Activated CD4-positive, alpha-beta T cell treated with anti-CD3 and anti-CD28 coated beads for 36 hours (primary cell): Measurements from ENCODE around the gene JAML. TPM values are rescaled to one million over a fixed set of nuclear protein-coding genes. Genes with fewer than 3 reads are reported as not detected.

Experiments
- ATAC-seq: fragments of 200-7000 bp; cut with Tn5 transposase; one replicate; pipeline ENCODE4 v1.10.0; 2021; ENCODE audit warnings: mild to moderate bottlenecking, moderate library complexity
- CTCF ChIA-PET: fragments of 350-600 bp; sonication (Branson Sonifier 250); formaldehyde crosslinking; loops from one replicate; lab custom pipeline; 2021; ENCODE audit warnings: antibody characterized with exemption; lab: Charles Lee
- POLR2A ChIA-PET: fragments of 350-600 bp; sonication (Branson Sonifier 250); formaldehyde crosslinking; loops from one replicate; lab custom pipeline; 2021; ENCODE audit warnings: antibody characterized with exemption, inconsistent platforms; lab: Charles Lee
- DNase-seq: peaks from one replicate; pipeline ENCODE4 v3.0.0-alpha.2; 2020
- H3K27ac Mint-ChIP-seq: one replicate; pipeline ENCODE4 v1.8.0; 2021; ENCODE audit warnings: mixed read lengths
- H3K27me3 Mint-ChIP-seq: one replicate; pipeline ENCODE4 v1.8.0; 2021; ENCODE audit warnings: mixed read lengths
- H3K36me3 Mint-ChIP-seq: one replicate; pipeline ENCODE4 v1.8.0; 2021; ENCODE audit warnings: low read depth, mixed read lengths
- H3K4me1 Mint-ChIP-seq: one replicate; pipeline ENCODE4 v1.8.0; 2021; ENCODE audit warnings: mixed read lengths
- H3K4me3 Mint-ChIP-seq: one replicate; pipeline ENCODE4 v1.8.0; 2021; ENCODE audit warnings: mild to moderate bottlenecking, moderate library complexity, mixed read lengths
- H3K9me3 Mint-ChIP-seq: one replicate; pipeline ENCODE4 v1.8.0; 2021; ENCODE audit warnings: low read depth, mixed read lengths
- intact Hi-C, 2 experiments: fragments of 100-400 bp; cut with DNase I in 1 of 2; cut with micrococcal nuclease in 1 of 2; formaldehyde crosslinking; loops; one replicate each; pipeline versions ENCODE4 v1.14.2 to v1.15.1; 2022 to 2024; cut with DNase I, micrococcal nuclease
- total RNA-seq, 2 experiments: library from RNA; stranded (reverse); gene quantifications; one replicate each; pipeline ENCODE4 v1.2.3, GENCODE V29; 2021

JAML gene
- total RNA-seq, 2 experiments from 2014 or later, result 168 to 193 TPM

- H3K4me1 Mint-ChIP-seq, result peaks cover 42% of the 10 kb centered on the region
Measured at GRCh38 chr11:118258410-118258809, 33.6 kb upstream of the JAML start.

GRCh38 chr11:118252688-118253087, 27.9 kb upstream of the JAML start:
- no peaks in the 10 kb centered on the region for H3K27me3 Mint-ChIP-seq
- H3K4me3 Mint-ChIP-seq, result peak overlapping the region; percentile 82
- POLR2A ChIA-PET, result interaction anchor here (2.1 kb wide), 1 partner anchor 28 kb away, joined by 7 read pairs; the partner anchor contains the start of gene JAML
- DNase-seq (no peak), ATAC-seq (no peak)
- H3K27ac Mint-ChIP-seq, result peak overlapping the region; percentile 96
- CTCF ChIA-PET, result interaction anchor here (1.0 to 2.1 kb wide), 8 partner anchors 9 to 55 kb away, joined by 3 to 13 read pairs (median 4); partner anchors contain the start of gene JAML
- intact Hi-C loops, result loop anchor here in 1 of 2 experiments (1.0 to 2.0 kb wide), 2 partner anchors 35 to 148 kb away; partner anchors contain the start of gene ATP5MG
- H3K4me1 Mint-ChIP-seq, result peaks cover 29% of the 10 kb centered on the region
- peaks cover 1% of the 10 kb centered on the region for H3K9me3 Mint-ChIP-seq
- peaks cover 36% of the 10 kb centered on the region for H3K36me3 Mint-ChIP-seq

More at GRCh38 chr11:118258410-118258809, 33.6 kb upstream of the JAML start:
- Mint-ChIP-seq H3K36me3 (peaks cover 70% of the 10 kb centered on the region), H3K4me3 (no peak overlapping the region), H3K27ac (no peak overlapping the region), H3K27me3 (no peaks in the 10 kb centered on the region), H3K9me3 (peaks cover 3% of the 10 kb centered on the region)
- DNase-seq, result peak; percentile 33
- intact Hi-C loops, result loop anchor here in 1 of 2 experiments (2.0 kb wide), 1 partner anchor 32 kb away; no protein-coding TSS in a partner anchor
- ChIA-PET CTCF (interaction anchor here (0.6 to 2.7 kb wide), 6 partner anchors 19 to 60 kb away, joined by 5 to 10 read pairs (median 6); no protein-coding TSS in a partner anchor), POLR2A (no interaction called here)
- peak; percentile 70 for ATAC-seq

GRCh38 chr11:118251858-118252652, 27.2 kb upstream of the JAML start, which contains the start of gene MPZL3:
Gene MPZL3 (minus strand): TSS chr11:118252365. CDS start chr11:118252294, 71 bp downstream.
- H3K4me1 Mint-ChIP-seq, result peaks cover 36% of the 10 kb centered on the region
- intact Hi-C loops, result loop anchor here (1.0 to 2.0 kb wide), 3 partner anchors 28 to 149 kb away; partner anchors contain the start of gene ATP5MG (in 1 of the 2)
- H3K27me3 Mint-ChIP-seq, result no peaks in the 10 kb centered on the region
- H3K36me3 Mint-ChIP-seq, result peaks cover 39% of the 10 kb centered on the region
- H3K9me3 Mint-ChIP-seq, result peaks cover 3% of the 10 kb centered on the region
- ATAC-seq (peak; percentile 65), DNase-seq (peak; percentile 90)
- peak within 1 kb of the TSS; percentile 96 for H3K27ac Mint-ChIP-seq
- peak within 1 kb of the TSS; percentile 82 for H3K4me3 Mint-ChIP-seq
- ChIA-PET CTCF (interaction anchor here (0.7 to 2.1 kb wide), 13 partner anchors 9 to 98 kb away, joined by 3 to 13 read pairs (median 4); partner anchors contain the start of gene JAML), POLR2A (interaction anchor here (0.5 to 2.1 kb wide), 5 partner anchors 10 to 592 kb away, joined by 3 to 10 read pairs (median 7); partner anchors contain the start of genes CD3D and JAML)

- DNase-seq, result no peak
- CTCF ChIA-PET, result interaction anchor here (0.7 to 1.9 kb wide), 9 partner anchors 20 to 109 kb away, joined by 4 to 10 read pairs (median 6); partner anchors contain the start of gene JAML
- no peaks in the 10 kb centered on the region for H3K27me3 Mint-ChIP-seq
- ATAC-seq, result peak; percentile 69
- peak overlapping the region; percentile 78 for H3K27ac Mint-ChIP-seq
- H3K36me3 Mint-ChIP-seq, result peaks cover 48% of the 10 kb centered on the region
- H3K4me3 Mint-ChIP-seq, result peak overlapping the region; percentile 11
- POLR2A ChIA-PET, result interaction anchor here (1.2 kb wide), 2 partner anchors 14 to 23 kb away, joined by 3 to 5 read pairs; partner anchors contain the start of gene JAML
- H3K4me1 Mint-ChIP-seq, result peaks cover 71% of the 10 kb centered on the region
- H3K9me3 Mint-ChIP-seq, result peaks cover 3% of the 10 kb centered on the region
- intact Hi-C loops, result loop anchor here in 1 of 2 experiments (5.0 kb wide), 1 partner anchor 430 kb away; no protein-coding TSS in a partner anchor
Measured at GRCh38 chr11:118247041-118247440, 22.2 kb upstream of the JAML start.

GRCh38 chr11:118245936-118246562, 21.2 kb upstream of the JAML start:
- ATAC-seq (no peak), DNase-seq (no peak)
- Mint-ChIP-seq H3K36me3 (peaks cover 50% of the 10 kb centered on the region), H3K4me3 (no peak overlapping the region), H3K27ac (peak overlapping the region; percentile 94), H3K27me3 (no peaks in the 10 kb centered on the region), H3K9me3 (peaks cover 3% of the 10 kb centered on the region), H3K4me1 (peaks cover 78% of the 10 kb centered on the region)
- ChIA-PET POLR2A (interaction anchor here (0.7 kb wide), 1 partner anchor 13 kb away, joined by 4 read pairs; no protein-coding TSS in a partner anchor), CTCF (interaction anchor here (0.7 to 1.9 kb wide), 9 partner anchors 9 to 49 kb away, joined by 3 to 10 read pairs (median 4); partner anchors contain the start of gene JAML)
- intact Hi-C loops, result loop anchor here in 1 of 2 experiments (5.0 kb wide), 1 partner anchor 429 kb away; no protein-coding TSS in a partner anchor

GRCh38 chr11:118243993-118244762, 19.4 kb upstream of the JAML start:
- ChIA-PET POLR2A (interaction anchor here (0.8 kb wide), 1 partner anchor 46 kb away, joined by 3 read pairs; no protein-coding TSS in a partner anchor), CTCF (interaction anchor here (0.6 to 1.2 kb wide), 6 partner anchors 24 to 395 kb away, joined by 3 to 4 read pairs (median 4); no protein-coding TSS in a partner anchor)
- no peak for ATAC-seq
- DNase-seq, result no peak
- intact Hi-C loops, result loop anchor here (5.0 kb wide), 5 partner anchors 63 to 328 kb away; partner anchors contain the start of genes ARCN1 (in 1 of the 2), CD3D (in 1 of the 2) and CD3G (in 1 of the 2)
- Mint-ChIP-seq H3K9me3 (peaks cover 3% of the 10 kb centered on the region), H3K27ac (peak overlapping the region; percentile 94), H3K4me1 (peaks cover 81% of the 10 kb centered on the region), H3K4me3 (peak overlapping the region; percentile 77), H3K36me3 (peaks cover 58% of the 10 kb centered on the region), H3K27me3 (no peaks in the 10 kb centered on the region)

GRCh38 chr11:118243161-118243560, 18.4 kb upstream of the JAML start:
- Mint-ChIP-seq H3K27me3 (no peaks in the 10 kb centered on the region), H3K4me1 (peaks cover 87% of the 10 kb centered on the region), H3K36me3 (peaks cover 64% of the 10 kb centered on the region), H3K4me3 (peak overlapping the region; percentile 77), H3K9me3 (peaks cover 3% of the 10 kb centered on the region), H3K27ac (peak overlapping the region; percentile 94)
- intact Hi-C loops, result loop anchor here (5.0 kb wide), 5 partner anchors 64 to 329 kb away; partner anchors contain the start of genes ARCN1 (in 1 of the 2), CD3D (in 1 of the 2) and CD3G (in 1 of the 2)
- ChIA-PET CTCF (interaction anchor here (1.1 to 3.0 kb wide), 5 partner anchors 19 to 58 kb away, joined by 3 to 14 read pairs (median 4); no protein-coding TSS in a partner anchor), POLR2A (interaction anchor here (0.6 to 2.3 kb wide), 4 partner anchors 8 to 65 kb away, joined by 3 to 9 read pairs (median 6); partner anchors contain the start of gene CD3E)
- ATAC-seq (no peak), DNase-seq (no peak)

GRCh38 chr11:118241764-118242098, 16.9 kb upstream of the JAML start:
- Mint-ChIP-seq H3K4me1 (peaks cover 88% of the 10 kb centered on the region), H3K27ac (peak overlapping the region; percentile 94), H3K36me3 (peaks cover 69% of the 10 kb centered on the region), H3K4me3 (peak overlapping the region; percentile 77), H3K27me3 (no peaks in the 10 kb centered on the region), H3K9me3 (no peaks in the 10 kb centered on the region)
- ATAC-seq, result no peak
- CTCF ChIA-PET, result interaction anchor here (0.6 to 3.8 kb wide), 13 partner anchors 11 to 1192 kb away, joined by 3 to 16 read pairs (median 4); partner anchors contain the start of gene JAML
- DNase-seq, result no peak
- intact Hi-C loops, result loop anchor here (1.0 to 5.0 kb wide), 15 partner anchors 8 to 1009 kb away; partner anchors contain the start of genes CD3D (in 2 of the 2), ARCN1 (in 1 of the 2), CD3G (in 1 of the 2) and KMT2A (in 1 of the 2)
- POLR2A ChIA-PET, result interaction anchor here (1.0 to 3.9 kb wide), 7 partner anchors 9 to 100 kb away, joined by 3 to 42 read pairs (median 6); partner anchors contain the start of genes CD3D and JAML

- intact Hi-C loops, result loop anchor here (1.0 to 5.0 kb wide), 15 partner anchors 8 to 1009 kb away; partner anchors contain the start of genes CD3D (in 2 of the 2), ARCN1 (in 1 of the 2), CD3G (in 1 of the 2) and KMT2A (in 1 of the 2)
- Mint-ChIP-seq H3K4me1 (peaks cover 88% of the 10 kb centered on the region), H3K36me3 (peaks cover 73% of the 10 kb centered on the region), H3K9me3 (no peaks in the 10 kb centered on the region), H3K27me3 (no peaks in the 10 kb centered on the region), H3K27ac (peak overlapping the region; percentile 94), H3K4me3 (peak overlapping the region; percentile 77)
- ChIA-PET CTCF (interaction anchor here (0.6 to 3.8 kb wide), 12 partner anchors 11 to 1192 kb away, joined by 3 to 16 read pairs (median 4); partner anchors contain the start of gene JAML), POLR2A (interaction anchor here (0.7 to 3.9 kb wide), 7 partner anchors 9 to 119 kb away, joined by 5 to 42 read pairs (median 6); partner anchors contain the start of genes CD3D and JAML)
- peak; percentile 82 for DNase-seq
- ATAC-seq, result peak; percentile 87
Measured at GRCh38 chr11:118240999-118241763, 16.4 kb upstream of the JAML start.
